K562 (cell line): Measurements from ENCODE around the gene DENND2C. TPM values are rescaled to one million over a fixed set of nuclear protein-coding genes. Genes with fewer than 3 reads are reported as not detected.
A peak's percentile ranks its signal among the peaks of the same experiment; 100 is the strongest.

ENCODE experiments used
- ATF1 ChIP-seq, 2 experiments: fragments of 450-650 bp in 1 of 2; IDR thresholded peaks; 2 replicates each; pipeline ENCODE4 v1.6.1; 2016; ENCODE audit warnings: missing compliant biosample characterization in 1 of 2, missing genetic modification characterization in 1 of 2
- MIER1 ChIP-seq: fragments of 450-650 bp; IDR thresholded peaks from 2 replicates; pipeline ENCODE4 v1.6.1; 2016; ENCODE audit warnings: antibody characterized with exemption, mild to moderate bottlenecking, low read depth
- THRAP3 ChIP-seq: fragments of 450-650 bp; IDR thresholded peaks from 2 replicates; pipeline ENCODE4 v1.6.1; 2016; ENCODE audit warnings: mild to moderate bottlenecking, inconsistent platforms, borderline replicate concordance
- ZC3H8 ChIP-seq: fragments of 450-650 bp; IDR thresholded peaks from 2 replicates; pipeline ENCODE4 v1.6.1; 2017
- ZNF184 ChIP-seq: sonication (generic); formaldehyde crosslinking; IDR thresholded peaks from 2 replicates; pipeline ENCODE4 v1.5.0; 2020; ENCODE audit warnings: missing genetic modification reagents
- polyA plus RNA-seq, 8 experiments: library from polyadenylated mRNA; depleted of rRNA in 4 of 8; stranded (reverse) in 5 of 8; unstranded in 3 of 8; fragments of >200 nt; fragmentation: Nextera tagmentation in 2 of 8; fragmentation: Illumina TruSeq in 1 of 8; extraction: Ambion mirVana in 2 of 8; extraction: Trizol in 1 of 8; gene quantifications; 2 replicates each; pipeline versions ENCODE4 v1.2.1 to v1.2.3, GENCODE V29; 2011 to 2014; ENCODE audit warnings: inconsistent platforms in 1 of 8, missing spikeins in 1 of 8
- total RNA-seq, 7 experiments: library from RNA; depleted of rRNA in 6 of 7; stranded (reverse); fragments of >200 nt in 6 of 7; fragmentation: Illumina TruSeq in 2 of 7; extraction: Trizol in 2 of 7; gene quantifications; 2 replicates each; pipeline versions ENCODE4 v1.2.1 to v1.2.3, GENCODE V29; 2011 to 2021; ENCODE audit warnings: low replicate concordance in 1 of 7
- TF ChIP-seq, protein P1 (sequence below): fragments of 250-450 bp; sonication (Bioruptor Pico); IDR thresholded peaks from 2 replicates; pipeline ENCODE4 v1.4.0; 2020; ENCODE audit warnings: mild to moderate bottlenecking
- TF ChIP-seq, protein P2 (sequence below): fragments of 250-450 bp; sonication (Bioruptor Pico); IDR thresholded peaks from 2 replicates; pipeline ENCODE4 v1.9.0; 2021; ENCODE audit warnings: mild to moderate bottlenecking
- TF ChIP-seq, protein P3 (sequence below): fragments of 450-650 bp; IDR thresholded peaks from 2 replicates; pipeline ENCODE4 v1.6.1; 2016; ENCODE audit warnings: low read depth
- TF ChIP-seq, protein P4 (sequence below): fragments of 250-450 bp; sonication (Bioruptor Pico); IDR thresholded peaks from 2 replicates; pipeline ENCODE4 v1.4.0; 2020; ENCODE audit warnings: mild to moderate bottlenecking, moderate library complexity
- TF ChIP-seq, protein P5 (sequence below): fragments of 450-650 bp; formaldehyde crosslinking; IDR thresholded peaks from 2 replicates; pipeline ENCODE4 v1.4.0; 2020; ENCODE audit warnings: mild to moderate bottlenecking, moderate library complexity
- TF ChIP-seq, protein P6 (sequence below): fragments of 250-450 bp; sonication (Bioruptor Pico); IDR thresholded peaks from 2 replicates; pipeline ENCODE4 v1.4.0; 2020

DENND2C gene
- total and polyA plus RNA-seq, 9 of the 15 experiments (the other 6 are each of a cell fraction or from before 2014, with no cell fraction given) = 0.03 to 0.25 (median 0.14) TPM

DNA sequence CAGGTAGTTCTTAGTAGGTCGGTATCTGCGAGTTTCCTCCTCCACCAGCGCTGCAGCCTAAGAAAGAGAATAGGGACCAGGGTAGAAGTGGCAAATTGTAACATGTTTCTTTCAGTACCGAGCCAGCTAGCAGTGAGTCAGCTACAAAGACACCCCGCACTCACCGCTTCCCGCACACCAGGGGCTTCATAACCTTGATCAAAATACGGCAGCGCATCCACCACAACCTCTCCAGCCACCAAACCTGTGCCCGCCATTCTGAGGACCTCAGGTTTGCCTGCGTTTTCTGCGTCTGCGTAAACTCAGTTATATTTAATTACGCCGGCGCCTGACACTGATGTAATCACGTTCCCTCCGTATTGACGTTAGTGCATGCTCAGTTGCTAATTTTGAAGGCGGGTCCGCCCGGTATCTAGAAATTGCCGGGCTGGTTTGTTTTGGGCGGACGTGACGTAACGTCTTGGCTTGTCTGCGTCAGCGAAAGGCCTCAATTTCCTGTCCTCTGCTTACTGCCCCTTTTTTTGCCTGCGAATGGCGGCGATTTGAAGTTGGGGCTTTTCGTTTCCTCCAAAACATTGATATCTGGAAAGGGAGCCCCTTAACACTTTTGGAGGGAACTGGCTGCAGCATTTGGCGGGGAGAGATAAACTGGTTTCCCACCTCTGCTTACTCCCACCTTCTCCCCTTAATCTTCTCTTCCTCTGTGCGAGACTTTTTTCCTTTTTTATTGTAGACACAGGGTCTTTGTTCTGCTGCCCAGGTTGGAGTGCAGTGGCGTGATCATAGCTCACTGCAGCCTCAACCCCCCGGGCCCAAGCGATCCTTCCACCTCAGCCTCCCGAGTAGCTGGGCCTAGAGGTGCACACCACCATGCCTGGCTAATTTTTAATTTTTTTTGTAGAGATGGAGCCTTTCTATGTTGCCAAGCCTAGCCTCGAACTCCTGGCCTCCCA is 88.2 kb downstream of the DENND2C start, which contains the start of gene BCAS2 (continued):
- TF ChIP-seq, protein P1, sequence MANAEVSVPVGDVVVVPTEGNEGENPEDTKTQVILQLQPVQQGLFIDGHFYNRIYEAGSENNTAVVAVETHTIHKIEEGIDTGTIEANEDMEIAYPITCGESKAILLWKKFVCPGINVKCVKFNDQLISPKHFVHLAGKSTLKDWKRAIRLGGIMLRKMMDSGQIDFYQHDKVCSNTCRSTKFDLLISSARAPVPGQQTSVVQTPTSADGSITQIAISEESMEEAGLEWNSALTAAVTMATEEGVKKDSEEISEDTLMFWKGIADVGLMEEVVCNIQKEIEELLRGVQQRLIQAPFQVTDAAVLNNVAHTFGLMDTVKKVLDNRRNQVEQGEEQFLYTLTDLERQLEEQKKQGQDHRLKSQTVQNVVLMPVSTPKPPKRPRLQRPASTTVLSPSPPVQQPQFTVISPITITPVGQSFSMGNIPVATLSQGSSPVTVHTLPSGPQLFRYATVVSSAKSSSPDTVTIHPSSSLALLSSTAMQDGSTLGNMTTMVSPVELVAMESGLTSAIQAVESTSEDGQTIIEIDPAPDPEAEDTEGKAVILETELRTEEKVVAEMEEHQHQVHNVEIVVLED (CRISPR knock-in tag) = peak; percentile 99
- TF ChIP-seq, protein P2, sequence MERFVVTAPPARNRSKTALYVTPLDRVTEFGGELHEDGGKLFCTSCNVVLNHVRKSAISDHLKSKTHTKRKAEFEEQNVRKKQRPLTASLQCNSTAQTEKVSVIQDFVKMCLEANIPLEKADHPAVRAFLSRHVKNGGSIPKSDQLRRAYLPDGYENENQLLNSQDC (CRISPR knock-in tag) = 0 out of 2 replicates have a peak, but pooled peaks have one; percentile 59
- TF ChIP-seq, protein P3, sequence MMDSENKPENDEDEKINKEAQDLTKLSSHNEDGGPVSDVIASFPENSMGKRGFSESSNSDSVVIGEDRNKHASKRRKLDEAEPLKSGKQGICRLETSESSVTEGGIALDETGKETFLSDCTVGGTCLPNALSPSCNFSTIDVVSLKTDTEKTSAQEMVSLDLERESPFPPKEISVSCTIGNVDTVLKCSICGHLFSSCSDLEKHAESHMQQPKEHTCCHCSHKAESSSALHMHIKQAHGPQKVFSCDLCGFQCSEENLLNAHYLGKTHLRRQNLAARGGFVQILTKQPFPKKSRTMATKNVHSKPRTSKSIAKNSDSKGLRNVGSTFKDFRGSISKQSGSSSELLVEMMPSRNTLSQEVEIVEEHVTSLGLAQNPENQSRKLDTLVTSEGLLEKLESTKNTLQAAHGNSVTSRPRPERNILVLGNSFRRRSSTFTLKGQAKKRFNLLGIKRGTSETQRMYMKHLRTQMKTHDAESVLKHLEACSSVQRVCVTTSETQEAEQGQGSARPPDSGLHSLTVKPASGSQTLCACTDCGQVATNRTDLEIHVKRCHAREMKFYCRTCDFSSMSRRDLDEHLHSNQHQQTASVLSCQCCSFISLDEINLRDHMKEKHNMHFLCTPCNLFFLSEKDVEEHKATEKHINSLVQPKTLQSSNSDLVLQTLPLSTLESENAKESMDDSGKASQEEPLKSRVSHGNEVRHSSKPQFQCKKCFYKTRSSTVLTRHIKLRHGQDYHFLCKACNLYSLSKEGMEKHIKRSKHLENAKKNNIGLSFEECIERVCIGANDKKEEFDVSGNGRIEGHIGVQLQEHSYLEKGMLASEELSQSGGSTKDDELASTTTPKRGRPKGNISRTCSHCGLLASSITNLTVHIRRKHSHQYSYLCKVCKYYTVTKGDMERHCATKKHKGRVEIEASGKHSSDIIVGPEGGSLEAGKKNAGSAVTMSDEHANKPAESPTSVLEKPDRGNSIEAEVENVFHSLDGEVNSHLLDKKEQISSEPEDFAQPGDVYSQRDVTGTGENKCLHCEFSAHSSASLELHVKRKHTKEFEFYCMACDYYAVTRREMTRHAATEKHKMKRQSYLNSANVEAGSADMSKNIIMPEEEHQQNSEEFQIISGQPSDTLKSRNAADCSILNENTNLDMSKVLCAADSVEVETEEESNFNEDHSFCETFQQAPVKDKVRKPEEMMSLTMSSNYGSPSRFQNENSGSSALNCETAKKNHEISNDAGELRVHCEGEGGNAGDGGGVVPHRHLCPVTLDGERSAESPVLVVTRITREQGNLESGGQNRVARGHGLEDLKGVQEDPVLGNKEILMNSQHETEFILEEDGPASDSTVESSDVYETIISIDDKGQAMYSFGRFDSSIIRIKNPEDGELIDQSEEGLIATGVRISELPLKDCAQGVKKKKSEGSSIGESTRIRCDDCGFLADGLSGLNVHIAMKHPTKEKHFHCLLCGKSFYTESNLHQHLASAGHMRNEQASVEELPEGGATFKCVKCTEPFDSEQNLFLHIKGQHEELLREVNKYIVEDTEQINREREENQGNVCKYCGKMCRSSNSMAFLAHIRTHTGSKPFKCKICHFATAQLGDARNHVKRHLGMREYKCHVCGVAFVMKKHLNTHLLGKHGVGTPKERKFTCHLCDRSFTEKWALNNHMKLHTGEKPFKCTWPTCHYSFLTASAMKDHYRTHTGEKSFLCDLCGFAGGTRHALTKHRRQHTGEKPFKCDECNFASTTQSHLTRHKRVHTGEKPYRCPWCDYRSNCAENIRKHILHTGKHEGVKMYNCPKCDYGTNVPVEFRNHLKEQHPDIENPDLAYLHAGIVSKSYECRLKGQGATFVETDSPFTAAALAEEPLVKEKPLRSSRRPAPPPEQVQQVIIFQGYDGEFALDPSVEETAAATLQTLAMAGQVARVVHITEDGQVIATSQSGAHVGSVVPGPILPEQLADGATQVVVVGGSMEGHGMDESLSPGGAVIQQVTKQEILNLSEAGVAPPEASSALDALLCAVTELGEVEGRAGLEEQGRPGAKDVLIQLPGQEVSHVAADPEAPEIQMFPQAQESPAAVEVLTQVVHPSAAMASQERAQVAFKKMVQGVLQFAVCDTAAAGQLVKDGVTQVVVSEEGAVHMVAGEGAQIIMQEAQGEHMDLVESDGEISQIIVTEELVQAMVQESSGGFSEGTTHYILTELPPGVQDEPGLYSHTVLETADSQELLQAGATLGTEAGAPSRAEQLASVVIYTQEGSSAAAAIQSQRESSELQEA = no peak
- TF ChIP-seq ZC3H8 (no peak), THRAP3 (no peak), ZNF184 (CRISPR knock-in tag) (no peak), MIER1 (peak; percentile 71), ATF1 (CRISPR knock-in tag; IDR thresholded peaks at IDR 0.05) (peak; percentile 65), ATF1 (tag; IDR thresholded peaks at IDR 0.05) (peak; percentile 99)
- TF ChIP-seq, protein P4, sequence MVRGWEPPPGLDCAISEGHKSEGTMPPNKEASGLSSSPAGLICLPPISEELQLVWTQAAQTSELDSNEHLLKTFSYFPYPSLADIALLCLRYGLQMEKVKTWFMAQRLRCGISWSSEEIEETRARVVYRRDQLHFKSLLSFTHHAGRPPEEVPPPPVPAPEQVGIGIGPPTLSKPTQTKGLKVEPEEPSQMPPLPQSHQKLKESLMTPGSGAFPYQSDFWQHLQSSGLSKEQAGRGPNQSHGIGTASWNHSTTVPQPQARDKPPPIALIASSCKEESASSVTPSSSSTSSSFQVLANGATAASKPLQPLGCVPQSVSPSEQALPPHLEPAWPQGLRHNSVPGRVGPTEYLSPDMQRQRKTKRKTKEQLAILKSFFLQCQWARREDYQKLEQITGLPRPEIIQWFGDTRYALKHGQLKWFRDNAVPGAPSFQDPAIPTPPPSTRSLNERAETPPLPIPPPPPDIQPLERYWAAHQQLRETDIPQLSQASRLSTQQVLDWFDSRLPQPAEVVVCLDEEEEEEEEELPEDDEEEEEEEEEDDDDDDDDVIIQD = no peak
- TF ChIP-seq, protein P5, sequence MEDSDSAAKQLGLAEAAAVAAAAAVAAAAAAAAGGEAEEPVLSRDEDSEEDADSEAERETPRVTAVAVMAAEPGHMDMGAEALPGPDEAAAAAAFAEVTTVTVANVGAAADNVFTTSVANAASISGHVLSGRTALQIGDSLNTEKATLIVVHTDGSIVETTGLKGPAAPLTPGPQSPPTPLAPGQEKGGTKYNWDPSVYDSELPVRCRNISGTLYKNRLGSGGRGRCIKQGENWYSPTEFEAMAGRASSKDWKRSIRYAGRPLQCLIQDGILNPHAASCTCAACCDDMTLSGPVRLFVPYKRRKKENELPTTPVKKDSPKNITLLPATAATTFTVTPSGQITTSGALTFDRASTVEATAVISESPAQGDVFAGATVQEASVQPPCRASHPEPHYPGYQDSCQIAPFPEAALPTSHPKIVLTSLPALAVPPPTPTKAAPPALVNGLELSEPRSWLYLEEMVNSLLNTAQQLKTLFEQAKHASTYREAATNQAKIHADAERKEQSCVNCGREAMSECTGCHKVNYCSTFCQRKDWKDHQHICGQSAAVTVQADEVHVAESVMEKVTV (CRISPR knock-in tag) = 0 out of 2 replicates have a peak, but pooled peaks have one; percentile 5
- TF ChIP-seq, protein P6, sequence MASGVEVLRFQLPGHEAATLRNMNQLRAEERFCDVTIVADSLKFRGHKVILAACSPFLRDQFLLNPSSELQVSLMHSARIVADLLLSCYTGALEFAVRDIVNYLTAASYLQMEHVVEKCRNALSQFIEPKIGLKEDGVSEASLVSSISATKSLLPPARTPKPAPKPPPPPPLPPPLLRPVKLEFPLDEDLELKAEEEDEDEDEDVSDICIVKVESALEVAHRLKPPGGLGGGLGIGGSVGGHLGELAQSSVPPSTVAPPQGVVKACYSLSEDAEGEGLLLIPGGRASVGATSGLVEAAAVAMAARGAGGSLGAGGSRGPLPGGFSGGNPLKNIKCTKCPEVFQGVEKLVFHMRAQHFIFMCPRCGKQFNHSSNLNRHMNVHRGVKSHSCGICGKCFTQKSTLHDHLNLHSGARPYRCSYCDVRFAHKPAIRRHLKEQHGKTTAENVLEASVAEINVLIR (CRISPR knock-in tag) = peak; percentile 97
